ENCODE measurements around the gene ZDHHC13.

DNA sequence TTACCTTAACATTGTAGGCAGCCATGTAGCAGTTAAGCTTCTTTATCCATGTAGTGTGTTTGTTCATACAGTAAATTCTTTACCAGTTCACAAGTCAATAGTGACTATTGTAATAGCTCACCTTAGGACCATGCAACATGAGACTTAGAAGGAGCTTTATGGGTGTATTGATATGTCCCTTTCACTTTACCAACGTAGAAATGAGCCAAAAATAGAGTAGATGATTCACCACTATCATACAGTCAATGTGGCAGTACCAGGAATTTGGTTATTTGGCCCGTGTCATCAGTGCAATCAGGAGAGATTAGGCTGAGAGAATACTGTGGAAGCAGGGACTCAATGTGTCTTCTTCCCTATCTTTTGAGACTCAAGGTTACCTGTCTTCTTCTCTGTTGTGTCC lies 4.7 kb downstream of the ZDHHC13 start:
- TF ChIP-seq, protein P1, sequence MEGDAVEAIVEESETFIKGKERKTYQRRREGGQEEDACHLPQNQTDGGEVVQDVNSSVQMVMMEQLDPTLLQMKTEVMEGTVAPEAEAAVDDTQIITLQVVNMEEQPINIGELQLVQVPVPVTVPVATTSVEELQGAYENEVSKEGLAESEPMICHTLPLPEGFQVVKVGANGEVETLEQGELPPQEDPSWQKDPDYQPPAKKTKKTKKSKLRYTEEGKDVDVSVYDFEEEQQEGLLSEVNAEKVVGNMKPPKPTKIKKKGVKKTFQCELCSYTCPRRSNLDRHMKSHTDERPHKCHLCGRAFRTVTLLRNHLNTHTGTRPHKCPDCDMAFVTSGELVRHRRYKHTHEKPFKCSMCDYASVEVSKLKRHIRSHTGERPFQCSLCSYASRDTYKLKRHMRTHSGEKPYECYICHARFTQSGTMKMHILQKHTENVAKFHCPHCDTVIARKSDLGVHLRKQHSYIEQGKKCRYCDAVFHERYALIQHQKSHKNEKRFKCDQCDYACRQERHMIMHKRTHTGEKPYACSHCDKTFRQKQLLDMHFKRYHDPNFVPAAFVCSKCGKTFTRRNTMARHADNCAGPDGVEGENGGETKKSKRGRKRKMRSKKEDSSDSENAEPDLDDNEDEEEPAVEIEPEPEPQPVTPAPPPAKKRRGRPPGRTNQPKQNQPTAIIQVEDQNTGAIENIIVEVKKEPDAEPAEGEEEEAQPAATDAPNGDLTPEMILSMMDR (IDR thresholded peaks at IDR 0.05; ENCODE audit: low read length), result no peak
- no peak for TF ChIP-seq EZH2 (IDR thresholded peaks at IDR 0.05; ENCODE audit: borderline replicate concordance, low read length)

All from OCI-LY1 (cell line).